Naive B cell (primary cell): ENCODE measurements around the gene KLF13. TPM values are rescaled to one million over a fixed set of nuclear protein-coding genes. Genes with fewer than 3 reads are reported as not detected.

Experiments used
- ATAC-seq, 2 donors: fragments of 150-1000 bp; cut with Tn5 transposase; 2 replicates each; pipeline ENCODE4 v1.10.0; 2021; ENCODE audit warnings: low read depth in 2 of 2, mild to moderate bottlenecking in 2 of 2, moderate library complexity in 2 of 2
- DNase-seq: peaks from one replicate; pipeline ENCODE4 v3.0.0; 2022
- H3K27ac Mint-ChIP-seq, 6 donors: one replicate each; pipeline ENCODE4 v1.8.0; 2020 to 2022; ENCODE audit warnings: mild to moderate bottlenecking in 6 of 6, mixed read lengths in 6 of 6, moderate library complexity in 5 of 6, inconsistent platforms in 2 of 6
- H3K27me3 Mint-ChIP-seq, 3 donors: one replicate each; pipeline ENCODE4 v1.8.0; 2021 to 2022; ENCODE audit warnings: mixed read lengths in 3 of 3, mild to moderate bottlenecking in 1 of 3
- H3K36me3 Mint-ChIP-seq, 2 donors: one replicate each; pipeline ENCODE4 v1.8.0; 2020 to 2022; ENCODE audit warnings: mixed read lengths in 2 of 2, inconsistent platforms in 1 of 2, mild to moderate bottlenecking in 1 of 2
- H3K4me1 Mint-ChIP-seq, 3 donors: one replicate each; pipeline ENCODE4 v1.8.0; 2020 to 2022; ENCODE audit warnings: mixed read lengths in 3 of 3, inconsistent platforms in 1 of 3, mild to moderate bottlenecking in 1 of 3, moderate library complexity in 1 of 3
- H3K4me3 Mint-ChIP-seq, 8 donors: one replicate each; pipeline ENCODE4 v1.8.0; 2020 to 2022; ENCODE audit warnings: mild to moderate bottlenecking in 8 of 8, mixed read lengths in 8 of 8, moderate library complexity in 8 of 8, inconsistent platforms in 2 of 8
- H3K9me3 Mint-ChIP-seq, 7 donors: one replicate each; pipeline ENCODE4 v1.8.0; 2020 to 2022; ENCODE audit warnings: mixed read lengths in 7 of 7, mild to moderate bottlenecking in 5 of 7, inconsistent platforms in 2 of 7, moderate library complexity in 1 of 7
- polyA plus RNA-seq, 6 donors: library from polyadenylated mRNA; unstranded; fragments of 300-500 nt; fragmentation: Illumina TruSeq; gene quantifications; one replicate each; pipeline ENCODE4 v1.2.3, GENCODE V29; 2021; ENCODE audit warnings: low read depth in 6 of 6

The KLF13 gene
- polyA plus RNA-seq, 6 donors from 2014 or later, result 16.6 to 58.8 (median 40.0) TPM

GRCh38 chr15:31387092-31387478 is 60.5 kb downstream of the KLF13 start:
- no peak overlapping the region for H3K4me3 Mint-ChIP-seq
- peaks cover 10 to 20% (median 14%) of the 10 kb centered on the region in 3 donors for H3K4me1 Mint-ChIP-seq
- no peaks in the 10 kb centered on the region for H3K27me3 Mint-ChIP-seq
- no peaks in the 10 kb centered on the region for H3K9me3 Mint-ChIP-seq
- ATAC-seq (no peak), DNase-seq (no peak)
- no peak overlapping the region for H3K27ac Mint-ChIP-seq
- H3K36me3 Mint-ChIP-seq, result no peaks in the 10 kb centered on the region

- H3K4me1 Mint-ChIP-seq, result peaks cover 11 to 21% (median 17%) of the 10 kb centered on the region in 3 donors
- H3K9me3 Mint-ChIP-seq, result no peaks in the 10 kb centered on the region
- H3K27ac Mint-ChIP-seq, result peak overlapping the region in 2 of 6 donors; percentile 10 to 57
- DNase-seq (no peak), ATAC-seq (no peak)
- no peaks in the 10 kb centered on the region for H3K27me3 Mint-ChIP-seq
- no peaks in the 10 kb centered on the region for H3K36me3 Mint-ChIP-seq
- H3K4me3 Mint-ChIP-seq, result no peak overlapping the region
Observed at GRCh38 chr15:31387479-31388118, 61.0 kb downstream of the KLF13 start.

- no peaks in the 10 kb centered on the region for H3K36me3 Mint-ChIP-seq
- no peaks in the 10 kb centered on the region for H3K27me3 Mint-ChIP-seq
- peak overlapping the region in 3 of 8 donors; percentile 52 to 68 (median 59) for H3K4me3 Mint-ChIP-seq
- ATAC-seq (no peak), DNase-seq (no peak)
- no peaks in the 10 kb centered on the region for H3K9me3 Mint-ChIP-seq
- H3K4me1 Mint-ChIP-seq, result peaks cover 18 to 29% (median 21%) of the 10 kb centered on the region in 3 donors
- peak overlapping the region in 3 of 6 donors; percentile 0 to 63 (median 46) for H3K27ac Mint-ChIP-seq
Observed at GRCh38 chr15:31389576-31389975, 62.9 kb downstream of the KLF13 start.

DNA sequence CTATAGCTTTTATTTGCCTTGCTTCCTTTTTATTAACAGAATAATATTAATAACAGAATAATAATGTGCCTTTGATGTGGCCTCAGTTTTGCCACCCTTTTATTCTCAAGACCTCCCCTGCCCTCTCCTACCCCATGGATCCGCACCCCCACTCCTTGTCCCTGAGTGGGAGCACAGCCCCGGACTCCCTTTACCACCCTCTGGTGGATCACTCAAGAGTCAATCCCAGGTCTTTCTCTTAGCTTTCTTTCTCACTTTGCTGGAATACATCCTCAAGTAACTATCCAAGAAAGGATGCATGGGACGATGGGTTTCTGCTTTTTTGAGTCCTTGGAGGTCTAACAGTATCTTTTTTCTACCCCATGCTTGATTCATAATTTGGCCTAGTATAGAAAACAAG is 63.4 kb downstream of the KLF13 start:
- Mint-ChIP-seq H3K27ac (peak overlapping the region in 1 of 6 donors; percentile 0), H3K4me3 (peak overlapping the region in 5 of 8 donors; percentile 18 to 70 (median 27)), H3K4me1 (peaks cover 18 to 29% (median 21%) of the 10 kb centered on the region in 3 donors), H3K9me3 (no peaks in the 10 kb centered on the region), H3K27me3 (no peaks in the 10 kb centered on the region), H3K36me3 (no peaks in the 10 kb centered on the region)
- DNase-seq, result no peak
- no peak for ATAC-seq

DNA sequence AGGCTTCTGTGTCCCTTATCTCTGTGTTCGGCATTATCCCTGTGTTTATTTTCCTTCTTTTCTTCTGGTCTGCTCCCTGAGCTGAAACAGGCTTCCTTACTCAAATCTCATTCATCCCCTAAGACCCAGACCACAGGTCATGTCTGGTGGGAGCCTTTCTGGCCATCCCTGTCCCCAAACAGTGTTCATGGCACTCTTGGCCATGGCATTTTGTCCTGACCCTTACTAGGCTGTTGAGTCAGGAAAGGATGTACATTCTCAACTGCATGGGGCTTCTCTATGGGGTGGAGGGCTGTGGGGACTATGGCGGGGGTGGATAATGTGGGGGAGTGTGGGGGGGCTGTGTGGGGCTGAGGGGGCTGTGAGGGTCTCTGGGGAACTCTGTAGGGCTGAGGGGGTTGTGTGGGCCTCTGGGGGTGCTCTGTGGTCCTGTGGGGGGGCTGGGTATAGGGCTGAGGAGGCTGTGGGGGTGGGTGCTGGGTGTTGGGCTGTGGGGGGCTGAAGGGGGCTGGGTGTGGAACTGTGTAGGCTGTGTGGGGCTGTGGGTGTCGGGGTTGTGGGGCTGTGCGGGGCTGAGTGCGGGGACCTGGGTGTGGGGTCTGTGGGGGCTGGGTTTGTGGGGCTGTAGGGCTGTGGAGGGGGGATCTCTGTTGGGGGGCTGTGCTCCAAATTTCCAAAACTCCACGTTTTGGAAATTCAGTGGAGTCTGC is 64.3 kb downstream of the KLF13 start:
- peak overlapping the region in 3 of 6 donors; percentile 4 to 31 (median 27) for H3K27ac Mint-ChIP-seq
- peaks cover 13 to 24% (median 21%) of the 10 kb centered on the region in 3 donors for H3K4me1 Mint-ChIP-seq
- H3K27me3 Mint-ChIP-seq, result no peaks in the 10 kb centered on the region
- H3K9me3 Mint-ChIP-seq, result no peaks in the 10 kb centered on the region
- ATAC-seq (no peak), DNase-seq (no peak)
- no peaks in the 10 kb centered on the region for H3K36me3 Mint-ChIP-seq
- H3K4me3 Mint-ChIP-seq, result peak overlapping the region in 6 of 8 donors; percentile 1 to 92 (median 28)

DNA sequence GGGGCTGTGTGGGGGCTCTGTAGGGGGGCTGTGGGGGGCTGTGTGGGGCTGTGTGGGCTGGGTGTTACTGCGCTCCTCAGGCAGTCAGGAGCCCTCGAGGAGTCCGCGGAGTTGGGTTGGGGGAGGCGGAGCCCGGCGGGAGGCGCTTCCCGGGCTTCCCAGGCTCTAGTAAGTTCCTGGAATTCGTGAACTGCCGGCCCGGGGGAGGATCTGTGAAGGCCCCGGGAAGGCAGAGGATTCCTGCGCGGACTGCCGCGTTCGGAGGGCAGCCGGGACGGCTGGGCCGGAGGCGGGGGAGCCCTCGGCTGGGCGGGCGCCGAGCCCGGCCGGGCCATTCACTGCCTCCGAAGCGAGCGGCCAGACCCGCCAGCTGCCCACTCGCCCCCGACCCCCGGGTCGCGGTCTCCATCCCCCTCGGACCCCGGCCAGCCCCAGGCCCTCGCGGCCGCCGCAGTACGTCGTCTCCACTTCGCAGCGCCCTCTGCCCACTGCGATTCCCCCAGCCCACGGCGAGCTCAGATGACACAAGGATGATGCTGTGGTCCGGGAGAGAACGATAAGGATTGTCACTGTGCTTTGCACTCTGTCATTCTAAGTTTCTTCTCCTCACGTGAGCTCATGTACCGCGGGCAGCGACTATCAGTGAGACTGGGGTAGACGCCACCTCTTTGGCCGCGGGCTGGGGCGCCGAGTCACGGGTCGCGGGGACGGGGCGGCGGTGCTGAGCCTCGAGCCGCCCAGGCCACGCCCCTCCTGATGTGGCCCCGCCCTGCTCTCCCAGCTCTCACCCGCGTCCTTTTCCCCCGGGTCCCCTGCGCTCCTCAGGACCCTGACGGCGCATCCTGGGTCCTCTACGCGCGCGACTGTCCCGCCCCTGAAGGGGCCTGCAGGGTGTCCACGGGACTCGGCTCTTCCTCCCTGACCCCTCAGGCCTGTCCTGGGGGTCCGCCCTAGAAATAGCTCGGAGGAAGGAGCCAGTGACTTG is 65.3 kb downstream of the KLF13 start:
- Mint-ChIP-seq H3K4me3 (peak overlapping the region; percentile 82 to 94 (median 91)), H3K36me3 (no peaks in the 10 kb centered on the region), H3K4me1 (peaks cover 16 to 27% (median 21%) of the 10 kb centered on the region in 3 donors), H3K27ac (peak overlapping the region in 5 of 6 donors; percentile 68 to 94 (median 83)), H3K9me3 (no peaks in the 10 kb centered on the region), H3K27me3 (no peaks in the 10 kb centered on the region)
- peak; percentile 76 for DNase-seq
- peak; percentile 85 to 87 for ATAC-seq

GRCh38 chr15:31392761-31393401 is 66.2 kb downstream of the KLF13 start:
- peaks cover 17 to 23% (median 21%) of the 10 kb centered on the region in 3 donors for H3K4me1 Mint-ChIP-seq
- DNase-seq, result peak; percentile 12
- ATAC-seq, result peak; percentile 32 to 37

GRCh38 chr15:31393444-31394091 is 66.9 kb downstream of the KLF13 start:
- peaks cover 16 to 21% (median 21%) of the 10 kb centered on the region in 3 donors for H3K4me1 Mint-ChIP-seq
- DNase-seq, result peak; percentile 26
- no peaks in the 10 kb centered on the region for H3K36me3 Mint-ChIP-seq
- H3K27ac Mint-ChIP-seq, result peak overlapping the region in 2 of 6 donors; percentile 76 to 83
- no peaks in the 10 kb centered on the region for H3K9me3 Mint-ChIP-seq
- peak overlapping the region; percentile 82 to 94 (median 91) for H3K4me3 Mint-ChIP-seq
- ATAC-seq, result peak; percentile 20 to 21
- no peaks in the 10 kb centered on the region for H3K27me3 Mint-ChIP-seq

More at GRCh38 chr15:31392761-31393401, 66.2 kb downstream of the KLF13 start:
- Mint-ChIP-seq H3K9me3 (no peaks in the 10 kb centered on the region), H3K27me3 (no peaks in the 10 kb centered on the region), H3K27ac (peak overlapping the region in 5 of 6 donors; percentile 41 to 86 (median 83)), H3K36me3 (no peaks in the 10 kb centered on the region), H3K4me3 (peak overlapping the region; percentile 82 to 94 (median 91))

GRCh38 chr15:31396881-31397560 is 70.4 kb downstream of the KLF13 start:
- DNase-seq (no peak), ATAC-seq (peak in 1 of 2 donors; percentile 21)
- no peaks in the 10 kb centered on the region for H3K9me3 Mint-ChIP-seq
- H3K27me3 Mint-ChIP-seq, result peaks cover 0 to 7% (median 0%) of the 10 kb centered on the region in 3 donors
- H3K4me3 Mint-ChIP-seq, result peak overlapping the region in 3 of 8 donors; percentile 19 to 48 (median 47)
- H3K4me1 Mint-ChIP-seq, result peaks cover 16 to 19% (median 17%) of the 10 kb centered on the region in 3 donors
- H3K36me3 Mint-ChIP-seq, result no peaks in the 10 kb centered on the region
- H3K27ac Mint-ChIP-seq, result no peak overlapping the region

DNA sequence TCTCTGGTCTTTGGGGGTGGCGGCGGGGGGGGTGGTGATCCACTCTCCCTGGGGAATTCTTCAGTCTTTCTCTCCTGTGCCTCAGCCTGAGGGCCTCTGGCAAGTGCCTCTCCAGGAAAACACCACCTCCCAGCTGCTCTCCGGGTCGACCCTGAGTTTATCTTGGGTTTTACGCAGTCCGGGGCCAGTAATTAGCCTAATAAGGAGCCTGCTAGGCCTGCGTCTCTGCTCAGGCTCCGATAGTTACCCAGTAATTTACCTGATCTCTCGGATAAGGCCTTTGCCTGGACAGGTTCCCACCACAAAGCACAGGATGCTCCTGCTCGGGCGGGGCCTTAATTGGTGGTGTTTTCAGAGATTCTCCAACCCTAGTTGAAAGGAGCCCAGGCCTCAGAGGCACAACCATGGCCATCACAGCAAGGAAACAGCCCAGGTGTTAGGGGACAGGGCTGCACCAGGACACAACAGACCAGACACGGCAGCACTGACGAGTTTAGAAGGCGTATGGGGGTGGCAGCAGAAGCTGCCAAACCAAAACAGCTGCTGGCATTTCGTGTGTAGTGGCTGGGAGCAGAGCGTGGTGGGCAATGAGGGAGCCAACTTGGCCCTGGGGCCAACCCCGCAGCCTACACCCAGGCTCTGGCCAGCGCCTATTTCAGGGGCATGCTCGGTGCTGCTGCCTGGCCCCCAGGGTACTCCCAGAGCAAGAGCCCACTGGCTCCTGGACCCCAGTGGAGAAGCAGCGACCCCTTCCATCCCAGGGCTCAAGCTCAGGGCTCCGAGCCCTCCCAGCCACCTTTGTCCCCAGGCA is 71.4 kb downstream of the KLF13 start:
- H3K27ac Mint-ChIP-seq, result no peak overlapping the region
- peaks cover 9 to 16% (median 11%) of the 10 kb centered on the region in 3 donors for H3K4me1 Mint-ChIP-seq
- DNase-seq, result no peak

GRCh38 chr15:31398677-31399301 is 72.2 kb downstream of the KLF13 start:
- Mint-ChIP-seq H3K4me3 (no peak overlapping the region), H3K36me3 (no peaks in the 10 kb centered on the region), H3K4me1 (peaks cover 2 to 11% (median 3%) of the 10 kb centered on the region in 3 donors), H3K27me3 (peaks cover 0 to 8% (median 0%) of the 10 kb centered on the region in 3 donors), H3K9me3 (no peaks in the 10 kb centered on the region), H3K27ac (no peak overlapping the region)
- ATAC-seq, result no peak
- DNase-seq, result no peak

More for the DNA sequence above, 71.4 kb downstream of the KLF13 start:
- peaks cover 0 to 8% (median 0%) of the 10 kb centered on the region in 3 donors for H3K27me3 Mint-ChIP-seq
- H3K9me3 Mint-ChIP-seq, result no peaks in the 10 kb centered on the region
- no peak for ATAC-seq
- H3K4me3 Mint-ChIP-seq, result no peak overlapping the region
- H3K36me3 Mint-ChIP-seq, result no peaks in the 10 kb centered on the region
